SU-DHL-6 (cell line): ENCODE measurements around the gene TNS4.

Experiments
- H2AFZ ChIP-seq: fragments of 200-600 bp; sonication (generic); 2 replicates; pipeline ENCODE4 v1.6.1; 2014; ENCODE audit warnings: low read depth, mild to moderate bottlenecking, moderate library complexity, mixed read lengths, antibody characterized with exemption, low read length; ENCODE audit not compliant: severe bottlenecking
- H3F3A ChIP-seq: fragments of 200-600 bp; shearing (Covaris generic); 2 replicates; pipeline ENCODE4 v1.6.0; 2016; ENCODE audit warnings: antibody characterized with exemption, mild to moderate bottlenecking; ENCODE audit not compliant: insufficient read depth
- H3K27ac ChIP-seq: fragments of 200-600 bp; sonication (generic); 2 replicates; pipeline ENCODE4 v1.5.1; 2016; ENCODE audit warnings: low read depth, mild to moderate bottlenecking, low read length, moderate library complexity, mixed read lengths
- H3K27me3 ChIP-seq: fragments of 200-600 bp; sonication (generic), shearing (Covaris generic); 2 replicates; pipeline ENCODE4 v1.6.0; 2014; ENCODE audit warnings: mild to moderate bottlenecking, low read length
- H3K36me3 ChIP-seq: fragments of 200-600 bp; sonication (generic); 2 replicates; pipeline ENCODE4 v1.6.1; 2014; ENCODE audit warnings: mild to moderate bottlenecking, low read length, mixed read lengths
- H3K4me2 ChIP-seq: fragments of 300-600, 200-600 bp; shearing (Covaris generic), sonication (generic); 2 replicates; pipeline ENCODE4 v1.6.0; 2014; ENCODE audit warnings: low read length, low read depth, mild to moderate bottlenecking; ENCODE audit not compliant: poor library complexity, severe bottlenecking
- H3K4me3 ChIP-seq: fragments of 200-600 bp; sonication (generic); 2 replicates; pipeline ENCODE4 v1.5.1; 2014; ENCODE audit warnings: antibody characterized with exemption, low read length, mild to moderate bottlenecking, mixed read lengths; ENCODE audit not compliant: insufficient read depth, poor library complexity, severe bottlenecking
- H3K79me2 ChIP-seq: fragments of 200-600 bp; sonication (generic); 2 replicates; pipeline ENCODE4 v1.6.1; 2014; ENCODE audit warnings: mild to moderate bottlenecking, low read length, moderate library complexity; ENCODE audit not compliant: insufficient read depth
- H3K9ac ChIP-seq: fragments of 200-600 bp; sonication (generic); 2 replicates; pipeline ENCODE4 v1.7.0; 2014; ENCODE audit warnings: mild to moderate bottlenecking, low read length
- H3K9me2 ChIP-seq: fragments of 200-600 bp; sonication (generic); replicated peaks from 2 replicates; pipeline ENCODE4 v1.6.1; 2014; ENCODE audit warnings: low read length; ENCODE audit not compliant: insufficient read depth
- H3K9me3 ChIP-seq: fragments of 200-600 bp; sonication (generic); 2 replicates; pipeline ENCODE4 v1.6.1; 2014; ENCODE audit warnings: low read length, mixed read lengths; ENCODE audit not compliant: insufficient read depth
- H4K20me1 ChIP-seq: fragments of 200-600 bp; sonication (generic); 2 replicates; pipeline ENCODE4 v1.6.1; 2014; ENCODE audit warnings: low read depth, mild to moderate bottlenecking, antibody characterized with exemption, low read length, moderate library complexity, mixed read lengths
- EZH2phosphoT487 ChIP-seq: fragments of 200-600 bp; sonication (generic), shearing (Covaris generic); conservative IDR thresholded peaks from 2 replicates; pipeline ENCODE4 v1.6.1; 2018; ENCODE audit warnings: mild to moderate bottlenecking, antibody characterized with exemption, low read length, moderate library complexity, mixed read lengths
- TF ChIP-seq, protein P1 (sequence below): fragments of 200-600 bp; sonication (generic); IDR thresholded peaks from one replicate; pipeline ENCODE4 v1.5.1; 2017; ENCODE audit warnings: antibody characterized with exemption, mild to moderate bottlenecking, low read length, moderate library complexity; ENCODE audit not compliant: insufficient read depth, poor library complexity, severe bottlenecking

TNS4 gene

DNA sequence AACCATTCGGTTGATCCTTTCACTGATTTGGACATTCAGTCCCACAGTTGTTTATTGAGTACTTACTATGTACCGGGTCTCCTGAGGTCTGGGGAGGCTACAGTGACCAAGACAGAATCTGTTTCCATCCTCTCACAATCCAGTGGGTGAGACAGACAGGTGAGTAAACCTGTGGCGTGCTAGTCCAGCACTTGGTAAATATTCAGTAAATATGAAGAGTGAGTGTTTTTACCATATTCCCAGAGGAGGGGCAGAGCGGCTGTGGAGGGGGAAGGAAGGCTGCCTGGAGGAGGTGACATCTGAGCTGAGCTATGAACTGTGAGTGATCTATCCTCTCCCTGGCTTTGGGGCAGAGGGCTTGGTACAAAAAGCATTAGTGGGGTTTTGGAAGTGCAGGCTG is 32.5 kb upstream of the TNS4 start:
- H4K20me1 ChIP-seq: no peaks in the 10 kb centered on the region
- H3K4me2 ChIP-seq: no peak overlapping the region
- H3K4me3 ChIP-seq: no peak overlapping the region
- TF ChIP-seq, protein P1, sequence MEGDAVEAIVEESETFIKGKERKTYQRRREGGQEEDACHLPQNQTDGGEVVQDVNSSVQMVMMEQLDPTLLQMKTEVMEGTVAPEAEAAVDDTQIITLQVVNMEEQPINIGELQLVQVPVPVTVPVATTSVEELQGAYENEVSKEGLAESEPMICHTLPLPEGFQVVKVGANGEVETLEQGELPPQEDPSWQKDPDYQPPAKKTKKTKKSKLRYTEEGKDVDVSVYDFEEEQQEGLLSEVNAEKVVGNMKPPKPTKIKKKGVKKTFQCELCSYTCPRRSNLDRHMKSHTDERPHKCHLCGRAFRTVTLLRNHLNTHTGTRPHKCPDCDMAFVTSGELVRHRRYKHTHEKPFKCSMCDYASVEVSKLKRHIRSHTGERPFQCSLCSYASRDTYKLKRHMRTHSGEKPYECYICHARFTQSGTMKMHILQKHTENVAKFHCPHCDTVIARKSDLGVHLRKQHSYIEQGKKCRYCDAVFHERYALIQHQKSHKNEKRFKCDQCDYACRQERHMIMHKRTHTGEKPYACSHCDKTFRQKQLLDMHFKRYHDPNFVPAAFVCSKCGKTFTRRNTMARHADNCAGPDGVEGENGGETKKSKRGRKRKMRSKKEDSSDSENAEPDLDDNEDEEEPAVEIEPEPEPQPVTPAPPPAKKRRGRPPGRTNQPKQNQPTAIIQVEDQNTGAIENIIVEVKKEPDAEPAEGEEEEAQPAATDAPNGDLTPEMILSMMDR: no peak
- TF ChIP-seq EZH2phosphoT487: no peak
- no peaks in the 10 kb centered on the region for H3K9me2 ChIP-seq
- no peaks in the 10 kb centered on the region for H3K79me2 ChIP-seq
- H3K9me3 ChIP-seq: no peaks in the 10 kb centered on the region
- H2AFZ ChIP-seq: no peak overlapping the region
- H3K36me3 ChIP-seq: no peaks in the 10 kb centered on the region
- H3K27me3 ChIP-seq: no peaks in the 10 kb centered on the region
- H3K9ac ChIP-seq: no peak overlapping the region
- no peaks in the 10 kb centered on the region for H3F3A ChIP-seq
- no peak overlapping the region for H3K27ac ChIP-seq

DNA sequence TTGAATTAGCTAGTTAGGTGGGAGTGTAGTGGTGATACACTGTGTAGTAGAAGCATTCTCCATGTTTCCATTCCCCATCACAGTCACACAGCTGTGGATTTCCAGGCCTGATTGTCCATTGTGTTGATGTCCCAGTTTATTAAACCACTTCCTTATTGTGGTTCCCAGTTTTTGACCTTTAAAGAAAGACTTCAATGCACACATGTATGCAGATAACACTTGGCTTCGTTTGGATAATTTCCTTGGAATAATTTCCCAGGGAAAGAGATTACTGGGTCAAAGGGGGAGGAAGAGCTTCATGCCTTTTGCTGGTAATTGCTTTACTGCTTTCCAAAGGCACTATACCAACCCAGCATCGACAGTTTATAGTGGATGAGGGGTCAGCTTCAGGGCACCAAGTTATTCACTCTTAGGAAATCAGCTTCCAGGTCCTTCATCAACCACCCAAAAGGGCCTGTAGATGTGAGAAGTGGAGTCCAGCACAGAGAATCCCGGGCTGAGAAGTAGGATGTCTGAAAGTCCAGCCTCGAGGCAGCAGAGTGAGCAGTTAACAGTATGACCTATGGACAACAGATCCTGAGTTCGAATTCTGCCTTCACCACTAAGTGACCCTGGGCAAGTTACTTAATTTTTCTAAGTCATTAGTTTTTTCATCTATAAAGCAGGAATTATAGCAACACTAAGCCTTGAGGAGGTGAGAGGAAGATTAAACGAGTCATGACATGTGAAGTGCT is 31.3 kb upstream of the TNS4 start:
- H2AFZ ChIP-seq: no peak overlapping the region
- no peaks in the 10 kb centered on the region for H3K36me3 ChIP-seq
- no peaks in the 10 kb centered on the region for H3K9me3 ChIP-seq
- H3K27me3 ChIP-seq: no peaks in the 10 kb centered on the region
- no peak overlapping the region for H3K4me3 ChIP-seq
- H3K4me2 ChIP-seq: no peak overlapping the region
- H3K9me2 ChIP-seq: no peaks in the 10 kb centered on the region
- no peaks in the 10 kb centered on the region for H3F3A ChIP-seq
- TF ChIP-seq EZH2phosphoT487: no peak
- TF ChIP-seq, protein P1: no peak
- no peaks in the 10 kb centered on the region for H4K20me1 ChIP-seq
- no peak overlapping the region for H3K9ac ChIP-seq
- no peak overlapping the region for H3K27ac ChIP-seq
- H3K79me2 ChIP-seq: no peaks in the 10 kb centered on the region

DNA sequence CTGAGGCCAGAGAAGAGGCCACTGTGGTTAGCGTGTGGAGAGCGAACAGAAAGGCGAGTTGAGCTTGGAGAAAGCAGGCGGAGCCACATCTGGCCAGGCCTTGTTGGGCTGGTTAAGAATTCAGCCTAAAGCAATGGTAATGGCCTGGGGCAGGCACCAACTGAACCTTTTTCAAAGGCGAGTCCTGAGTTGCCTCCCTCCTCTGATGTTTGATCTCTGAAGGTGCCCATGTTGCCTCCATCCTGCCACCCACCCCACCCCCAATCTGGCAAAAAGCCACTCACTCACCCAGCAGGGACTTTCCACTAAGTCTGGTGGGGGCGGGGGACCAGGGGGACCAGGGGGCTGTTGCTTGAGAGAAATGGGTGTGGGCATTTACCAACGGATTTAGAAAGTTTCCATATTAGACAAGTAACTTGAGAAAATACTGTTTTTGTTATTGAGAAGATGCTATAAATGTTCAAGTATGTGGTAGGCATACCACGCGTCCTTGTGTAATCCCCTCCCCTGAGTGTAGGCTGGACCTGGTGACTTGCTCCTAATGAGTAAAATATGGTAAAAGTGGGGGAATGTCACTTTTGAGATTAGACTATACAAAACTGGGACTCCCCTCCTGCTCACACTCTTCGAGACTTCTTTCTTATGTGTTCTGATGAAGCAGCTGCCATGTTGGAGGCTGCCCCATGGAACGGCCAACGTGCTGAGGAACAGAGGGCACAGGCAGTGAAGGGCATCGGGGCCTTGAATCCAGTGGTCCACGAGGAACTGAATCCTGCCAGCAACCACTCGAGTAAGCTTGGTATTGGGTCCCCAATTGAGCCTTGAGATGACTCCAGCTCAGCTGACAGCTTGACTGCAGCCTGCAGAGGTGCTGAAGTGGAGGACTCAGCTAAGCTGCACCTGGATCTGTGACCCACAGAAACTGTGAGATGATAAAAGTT is 29.9 kb upstream of the TNS4 start:
- H4K20me1 ChIP-seq: no peaks in the 10 kb centered on the region
- no peaks in the 10 kb centered on the region for H3K36me3 ChIP-seq
- H3K79me2 ChIP-seq: no peaks in the 10 kb centered on the region
- H3K27me3 ChIP-seq: no peaks in the 10 kb centered on the region
- TF ChIP-seq EZH2phosphoT487: no peak
- TF ChIP-seq, protein P1: no peak
- H3K4me2 ChIP-seq: no peak overlapping the region
- no peaks in the 10 kb centered on the region for H3F3A ChIP-seq
- no peak overlapping the region for H3K9ac ChIP-seq
- no peak overlapping the region for H3K27ac ChIP-seq
- H2AFZ ChIP-seq: no peak overlapping the region
- no peak overlapping the region for H3K4me3 ChIP-seq
- H3K9me2 ChIP-seq: no peaks in the 10 kb centered on the region
- no peaks in the 10 kb centered on the region for H3K9me3 ChIP-seq
